Breast epithelium (tissue), 4 donors: ENCODE results near the gene KCNJ10. TPM values are rescaled to one million over a fixed set of nuclear protein-coding genes. Genes with fewer than 3 reads are reported as not detected.

Experiments used
- DNase-seq, 2 donors: peaks; one replicate each; pipeline ENCODE4 v3.0.0-alpha.2; 2019; ENCODE audit warnings: low spot score in 2 of 2
- H3K27ac ChIP-seq, 2 donors: fragments of 200-600 bp; sonication (generic) in 1 of 2; one replicate each; pipeline ENCODE4 v1.5.1; 2016 to 2019; ENCODE audit warnings: mild to moderate bottlenecking in 1 of 2
- H3K27me3 ChIP-seq, 2 donors: fragments of 200-600 bp; sonication (generic) in 1 of 2; one replicate each; pipeline versions ENCODE4 v1.5.1 to v1.6.0; 2017 to 2019; ENCODE audit warnings: control low read depth in 1 of 2, mild to moderate bottlenecking in 1 of 2
- H3K36me3 ChIP-seq: fragments of 200-600 bp; one replicate; pipeline ENCODE4 v1.5.1; 2019
- H3K4me1 ChIP-seq, 2 donors: fragments of 200-600 bp; sonication (generic); one replicate each; pipeline ENCODE4 v1.5.1; 2016 to 2019; ENCODE audit warnings: control low read depth in 1 of 2
- H3K4me3 ChIP-seq, 3 donors: fragments of 200-600 bp; sonication (generic); 1 replicate in 2 of 3; 2 replicates in 1 of 3; pipeline ENCODE4 v1.5.1; 2016 to 2019; ENCODE audit warnings: mild to moderate bottlenecking in 3 of 3, moderate library complexity in 2 of 3
- H3K9me3 ChIP-seq, 2 donors: fragments of 200-600 bp; sonication (generic) in 1 of 2; one replicate each; pipeline ENCODE4 v1.5.1; 2016 to 2019; ENCODE audit warnings: control low read depth in 1 of 2
- CTCF ChIP-seq, 3 donors: fragments of 450-650 bp; IDR thresholded peaks; one replicate each; pipeline ENCODE4 v1.5.1; 2016 to 2017; ENCODE audit warnings: antibody characterized with exemption in 3 of 3, mild to moderate bottlenecking in 3 of 3, moderate library complexity in 3 of 3
- POLR2A ChIP-seq: fragments of 450-650 bp; IDR thresholded peaks from one replicate; pipeline ENCODE4 v1.6.1; 2016; ENCODE audit warnings: antibody characterized with exemption, mild to moderate bottlenecking, moderate library complexity
- POLR2AphosphoS5 ChIP-seq, 3 donors: sonication (generic); formaldehyde crosslinking; IDR thresholded peaks; one replicate each; pipeline ENCODE4 v1.6.1; 2017; ENCODE audit warnings: antibody characterized with exemption in 3 of 3
- intact Hi-C: fragments of 100-400 bp; cut with DNase I; formaldehyde crosslinking; loops from one replicate; pipeline ENCODE4 v1.15.1; 2023; ENCODE audit warnings: low total_unique reads
- total RNA-seq, 3 donors: library from RNA; depleted of rRNA; stranded (reverse); fragments of >200 nt; gene quantifications; one replicate each; pipeline ENCODE4 v1.1.0, GENCODE V29; 2016

Gene KCNJ10
- total RNA-seq, 3 donors from 2014 or later: 0.15 TPM; not detected in 2

- TF ChIP-seq POLR2A (no peak), CTCF (IDR thresholded peaks at IDR 0.05) (no peak), POLR2AphosphoS5 (IDR thresholded peaks at IDR 0.05) (no peak)
- no peaks in the 10 kb centered on the region for H3K9me3 ChIP-seq
- no peaks in the 10 kb centered on the region for H3K36me3 ChIP-seq
- no peaks in the 10 kb centered on the region for H3K27me3 ChIP-seq
- no peak for DNase-seq
- intact Hi-C loops: no loop called here
- no peak overlapping the region for H3K4me3 ChIP-seq
- peaks cover 0 to 15% of the 10 kb centered on the region in 2 donors for H3K4me1 ChIP-seq
- H3K27ac ChIP-seq: no peak overlapping the region
Observed at GRCh38 chr1:159951016-159951415, 118.9 kb downstream of the KCNJ10 start.

GRCh38 chr1:159949981-159950381 is 120.0 kb downstream of the KCNJ10 start:
- intact Hi-C loops: no loop called here
- Histone ChIP-seq H3K36me3 (no peaks in the 10 kb centered on the region), H3K4me3 (no peak overlapping the region), H3K27ac (peak overlapping the region; percentile 22 to 49), H3K27me3 (no peaks in the 10 kb centered on the region), H3K4me1 (peaks cover 0 to 15% of the 10 kb centered on the region in 2 donors), H3K9me3 (no peaks in the 10 kb centered on the region)
- TF ChIP-seq POLR2AphosphoS5 (IDR thresholded peaks at IDR 0.05) (no peak), CTCF (IDR thresholded peaks at IDR 0.05) (no peak), POLR2A (no peak)
- DNase-seq: no peak

- H3K36me3 ChIP-seq: no peaks in the 10 kb centered on the region
- no peaks in the 10 kb centered on the region for H3K9me3 ChIP-seq
- H3K27me3 ChIP-seq: no peaks in the 10 kb centered on the region
- H3K4me3 ChIP-seq: no peak overlapping the region
- peak in 1 of 2 donors; percentile 63 for DNase-seq
- H3K4me1 ChIP-seq: peaks cover 0 to 15% of the 10 kb centered on the region in 2 donors
- TF ChIP-seq POLR2AphosphoS5 (IDR thresholded peaks at IDR 0.05) (no peak), POLR2A (no peak), CTCF (IDR thresholded peaks at IDR 0.05) (no peak)
- intact Hi-C loops: no loop called here
- peak overlapping the region; percentile 21 to 49 for H3K27ac ChIP-seq
Observed at GRCh38 chr1:159949123-159949522, 120.8 kb downstream of the KCNJ10 start.

Other genes starting within 250 kb of the KCNJ10 start
- 10 to 100 TPM in 2 of 3 donors, 1 to 10 TPM in 1; 2.3 to 15.4 (median 12.3) TPM for gene SLAMF8, start 243.3 kb downstream of the KCNJ10 start, total RNA-seq
- under 1 TPM in 2 of 3 donors, not detected in 1; 0.15 to 0.16 TPM for gene VSIG8, start 207.5 kb downstream of the KCNJ10 start, total RNA-seq
- 1 to 10 TPM in 2 of 3 donors, under 1 TPM in 1; 0.80 to 2.6 (median 2.6) TPM for gene CFAP45, start 170.0 kb downstream of the KCNJ10 start, total RNA-seq
- gene TAGLN2, start 144.7 kb downstream of the KCNJ10 start, total RNA-seq: 100 to 1,000 TPM; 195 to 259 (median 231) TPM
- gene IGSF9, start 124.5 kb downstream of the KCNJ10 start, total RNA-seq: 1 to 10 TPM in 2 of 3 donors, not detected in 1; 5.9 to 8.0 TPM
- gene SLAMF9, start 115.9 kb downstream of the KCNJ10 start, total RNA-seq: not detected
- 1 to 10 TPM; 4.9 to 8.2 (median 5.1) TPM for gene PIGM, start 38.2 kb downstream of the KCNJ10 start, total RNA-seq
- not detected for gene KCNJ9, start 11.4 kb upstream of the KCNJ10 start, total RNA-seq
- 10 to 100 TPM; 21.0 to 35.7 (median 24.5) TPM for gene IGSF8, start 28.5 kb upstream of the KCNJ10 start, total RNA-seq
- gene ATP1A2, start 45.6 kb upstream of the KCNJ10 start, total RNA-seq: 100 to 1,000 TPM in 1 of 3 donors, 1 to 10 TPM in 2; 3.9 to 229 (median 6.4) TPM
- 1 to 10 TPM in 1 of 3 donors, not detected in 2; 4.5 TPM for gene ATP1A4, start 81.4 kb upstream of the KCNJ10 start, total RNA-seq
- gene CASQ1, start 120.4 kb upstream of the KCNJ10 start, total RNA-seq: under 1 TPM in 1 of 3 donors, not detected in 2; 0.59 TPM
- 100 to 1,000 TPM in 2 of 3 donors, 10 to 100 TPM in 1; 69.8 to 128 (median 127) TPM for gene PEA15, start 135.2 kb upstream of the KCNJ10 start, total RNA-seq
- 100 to 1,000 TPM; 161 to 195 (median 161) TPM for gene DCAF8, start 192.4 kb upstream of the KCNJ10 start, total RNA-seq
- gene PEX19, start 215.0 kb upstream of the KCNJ10 start, total RNA-seq: 100 to 1,000 TPM in 1 of 3 donors, 10 to 100 TPM in 2; 58.7 to 136 (median 80.1) TPM